ENCODE data around the gene ACRBP.

The ACRBP gene

DNA sequence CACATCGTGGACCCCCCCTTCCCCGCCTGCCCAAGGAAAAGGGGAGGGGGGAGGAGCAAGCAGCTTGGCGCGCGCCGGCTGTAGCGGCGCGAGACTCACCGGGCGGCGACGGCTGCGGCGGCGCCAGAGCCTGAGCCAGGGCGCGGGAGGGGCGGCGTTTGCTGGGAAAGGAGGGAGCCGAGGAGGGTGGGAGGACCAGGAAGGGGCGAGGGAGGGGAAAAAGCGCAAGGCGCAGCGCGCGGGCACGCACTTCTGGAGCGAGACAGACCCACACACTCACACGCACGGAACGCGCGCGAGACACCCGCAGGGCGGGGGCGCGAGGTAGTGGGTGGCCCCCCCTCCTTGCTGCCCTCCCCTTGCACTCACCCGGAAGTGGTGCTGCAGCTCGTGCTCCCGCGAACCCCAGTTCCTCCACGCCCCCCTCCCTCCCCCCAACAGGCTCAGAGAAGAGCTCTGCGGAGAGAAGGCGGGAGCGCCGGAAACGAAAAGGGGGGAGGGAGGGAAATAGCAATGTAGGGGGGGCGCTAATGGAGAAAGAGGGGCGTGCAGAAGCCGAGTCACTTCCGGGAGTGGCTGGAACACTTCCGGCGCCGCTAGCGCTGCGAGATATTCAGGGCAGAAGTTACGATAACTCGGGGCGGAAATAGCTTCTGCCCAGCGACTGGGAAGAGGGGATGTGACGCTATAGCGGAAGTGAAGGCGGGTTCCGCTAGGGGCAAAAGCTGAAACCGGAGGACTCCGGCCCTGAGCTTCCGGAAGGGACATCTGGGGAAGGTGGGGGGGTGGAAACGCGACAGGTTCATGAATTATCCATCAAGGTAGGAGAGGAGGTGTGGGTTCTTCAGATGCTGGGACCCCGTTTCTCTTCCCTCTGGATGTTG lies 42.0 kb upstream of the ACRBP start, which contains the start of gene ZNF384:
Gene ZNF384, minus strand, starts transcription at position 377 of the 884 bp plus-strand sequence. CDS start 9,855 bp downstream, outside the sequence.
- TF ChIP-seq, protein P1, sequence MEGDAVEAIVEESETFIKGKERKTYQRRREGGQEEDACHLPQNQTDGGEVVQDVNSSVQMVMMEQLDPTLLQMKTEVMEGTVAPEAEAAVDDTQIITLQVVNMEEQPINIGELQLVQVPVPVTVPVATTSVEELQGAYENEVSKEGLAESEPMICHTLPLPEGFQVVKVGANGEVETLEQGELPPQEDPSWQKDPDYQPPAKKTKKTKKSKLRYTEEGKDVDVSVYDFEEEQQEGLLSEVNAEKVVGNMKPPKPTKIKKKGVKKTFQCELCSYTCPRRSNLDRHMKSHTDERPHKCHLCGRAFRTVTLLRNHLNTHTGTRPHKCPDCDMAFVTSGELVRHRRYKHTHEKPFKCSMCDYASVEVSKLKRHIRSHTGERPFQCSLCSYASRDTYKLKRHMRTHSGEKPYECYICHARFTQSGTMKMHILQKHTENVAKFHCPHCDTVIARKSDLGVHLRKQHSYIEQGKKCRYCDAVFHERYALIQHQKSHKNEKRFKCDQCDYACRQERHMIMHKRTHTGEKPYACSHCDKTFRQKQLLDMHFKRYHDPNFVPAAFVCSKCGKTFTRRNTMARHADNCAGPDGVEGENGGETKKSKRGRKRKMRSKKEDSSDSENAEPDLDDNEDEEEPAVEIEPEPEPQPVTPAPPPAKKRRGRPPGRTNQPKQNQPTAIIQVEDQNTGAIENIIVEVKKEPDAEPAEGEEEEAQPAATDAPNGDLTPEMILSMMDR (IDR thresholded peaks at IDR 0.05; ENCODE audit: borderline replicate concordance, insufficient read depth, low read depth, low read length): no peak
- peak within 1 kb of the TSS; percentile 100 for H3K4me3 ChIP-seq (ENCODE audit: low read depth, low read length)

DNA sequence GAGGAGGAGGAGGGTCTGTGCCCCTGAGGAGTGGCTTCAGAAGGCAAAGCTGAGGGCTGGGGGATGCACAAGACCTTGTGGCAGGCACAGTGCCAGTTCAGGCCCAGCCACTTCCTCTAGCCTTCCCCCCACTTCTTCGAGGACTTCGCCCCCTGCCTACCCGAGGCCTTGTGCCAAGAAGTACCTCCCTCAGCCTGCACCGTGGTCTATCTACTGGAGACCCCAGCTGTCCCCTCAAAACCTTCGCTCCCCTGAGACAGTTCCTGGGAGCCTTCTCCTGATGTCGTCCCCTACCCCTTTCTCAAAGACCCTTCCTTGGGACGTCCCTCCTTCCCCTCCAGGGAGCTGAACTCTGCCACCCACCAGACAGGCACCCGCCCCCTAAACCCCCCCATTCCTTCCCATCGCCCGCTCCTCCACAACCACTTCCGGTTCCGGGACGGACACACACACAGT lies 41.3 kb upstream of the ACRBP start:
- TF ChIP-seq, protein P1 (IDR thresholded peaks at IDR 0.05; ENCODE audit: borderline replicate concordance, insufficient read depth, low read depth, low read length): no peak
- H3K4me3 ChIP-seq (ENCODE audit: low read depth, low read length): peak overlapping the region; percentile 100

GRCh38 chr12:6685814-6686213 lies 38.6 kb upstream of the ACRBP start:
- H3K4me3 ChIP-seq (ENCODE audit: low read depth, low read length): no peak overlapping the region
- TF ChIP-seq, protein P1 (IDR thresholded peaks at IDR 0.05; ENCODE audit: borderline replicate concordance, insufficient read depth, low read depth, low read length): no peak

- no peak overlapping the region for H3K4me3 ChIP-seq (ENCODE audit: low read depth, low read length)
- TF ChIP-seq, protein P1 (IDR thresholded peaks at IDR 0.05; ENCODE audit: borderline replicate concordance, insufficient read depth, low read depth, low read length): peak; percentile 46; the same call in 1 of the 2 replicates
These were observed 37.4 kb upstream of the ACRBP start for GRCh38 chr12:6684609-6685008.

- TF ChIP-seq, protein P1 (IDR thresholded peaks at IDR 0.05; ENCODE audit: borderline replicate concordance, insufficient read depth, low read depth, low read length): no peak
- H3K4me3 ChIP-seq (ENCODE audit: low read depth, low read length): no peak overlapping the region
These were observed 29.7 kb upstream of the ACRBP start for GRCh38 chr12:6676962-6677361.

DNA sequence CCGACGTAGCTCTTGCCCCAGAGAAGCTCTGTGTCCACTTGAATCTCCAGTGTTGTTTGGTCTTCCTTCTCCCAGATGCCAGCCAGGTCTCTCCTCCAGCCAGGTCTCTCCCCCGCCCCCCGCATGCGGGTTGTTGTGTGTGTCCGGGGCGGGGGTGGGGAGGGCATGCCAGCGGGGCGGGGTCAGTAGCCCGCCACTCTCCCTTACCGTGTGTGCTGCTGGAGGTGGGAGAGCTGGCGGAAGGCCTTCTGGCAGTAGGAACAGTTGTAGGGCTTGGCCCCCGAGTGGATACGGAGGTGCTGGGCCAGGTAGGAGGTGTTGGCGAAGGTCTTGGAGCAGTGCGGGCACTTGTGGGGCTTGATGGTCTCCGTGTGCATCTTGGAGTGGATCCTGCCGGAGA lies 24.9 kb upstream of the ACRBP start:
- TF ChIP-seq, protein P1 (IDR thresholded peaks at IDR 0.05; ENCODE audit: borderline replicate concordance, insufficient read depth, low read depth, low read length): no peak
- no peak overlapping the region for H3K4me3 ChIP-seq (ENCODE audit: low read depth, low read length)

All from GM12875 (cell line).